Transverse colon (tissue), 4 donors: ENCODE data around the gene NEK7.

Experiments
- EP300 ChIP-seq: sonication (generic); formaldehyde crosslinking; IDR thresholded peaks from one replicate; pipeline ENCODE4 v1.6.1; 2017; ENCODE audit warnings: antibody characterized with exemption, low read depth
- POLR2A ChIP-seq: fragments of 450-650 bp; IDR thresholded peaks from one replicate; pipeline ENCODE4 v1.6.1; 2016; ENCODE audit warnings: antibody characterized with exemption, mild to moderate bottlenecking, moderate library complexity
- POLR2AphosphoS5 ChIP-seq, 3 donors: sonication (generic); formaldehyde crosslinking; IDR thresholded peaks; one replicate each; pipeline ENCODE4 v1.6.1; 2016; ENCODE audit warnings: antibody characterized with exemption in 3 of 3
- TF ChIP-seq, protein P1 (sequence below), 5 experiments: fragments of 200-600 bp in 3 of 5; fragments of 450-650 bp in 2 of 5; sonication (generic) in 3 of 5; IDR thresholded peaks; 1 replicate in 2 of 5; 2 replicates in 3 of 5; pipeline ENCODE4 v1.5.1; 2016 to 2017; ENCODE audit warnings: antibody characterized with exemption in 5 of 5, inconsistent platforms in 3 of 5, mild to moderate bottlenecking in 2 of 5, moderate library complexity in 1 of 5

DNA sequence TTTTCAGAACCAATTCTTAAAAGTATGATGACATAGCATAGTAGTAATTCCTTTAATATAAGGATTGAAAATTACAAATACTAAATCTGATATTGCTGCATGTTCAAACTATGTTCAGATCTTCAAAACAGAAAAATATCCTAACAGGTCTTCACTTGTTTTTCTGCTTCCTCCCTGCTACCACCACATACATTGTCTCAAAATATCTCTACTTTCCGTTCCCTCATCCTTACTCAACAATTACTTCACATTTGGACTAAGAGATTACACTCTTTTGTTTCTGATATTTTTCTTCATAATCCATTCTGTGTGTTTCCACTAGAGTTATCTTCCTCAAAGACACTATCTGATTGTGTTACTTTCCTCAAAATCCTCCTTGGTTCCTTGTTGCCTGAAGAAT is 125.1 kb downstream of the NEK7 start:
- TF ChIP-seq POLR2AphosphoS5 (IDR thresholded peaks at IDR 0.05) (no peak), POLR2A (no peak), EP300 (no peak)
- TF ChIP-seq, protein P1, sequence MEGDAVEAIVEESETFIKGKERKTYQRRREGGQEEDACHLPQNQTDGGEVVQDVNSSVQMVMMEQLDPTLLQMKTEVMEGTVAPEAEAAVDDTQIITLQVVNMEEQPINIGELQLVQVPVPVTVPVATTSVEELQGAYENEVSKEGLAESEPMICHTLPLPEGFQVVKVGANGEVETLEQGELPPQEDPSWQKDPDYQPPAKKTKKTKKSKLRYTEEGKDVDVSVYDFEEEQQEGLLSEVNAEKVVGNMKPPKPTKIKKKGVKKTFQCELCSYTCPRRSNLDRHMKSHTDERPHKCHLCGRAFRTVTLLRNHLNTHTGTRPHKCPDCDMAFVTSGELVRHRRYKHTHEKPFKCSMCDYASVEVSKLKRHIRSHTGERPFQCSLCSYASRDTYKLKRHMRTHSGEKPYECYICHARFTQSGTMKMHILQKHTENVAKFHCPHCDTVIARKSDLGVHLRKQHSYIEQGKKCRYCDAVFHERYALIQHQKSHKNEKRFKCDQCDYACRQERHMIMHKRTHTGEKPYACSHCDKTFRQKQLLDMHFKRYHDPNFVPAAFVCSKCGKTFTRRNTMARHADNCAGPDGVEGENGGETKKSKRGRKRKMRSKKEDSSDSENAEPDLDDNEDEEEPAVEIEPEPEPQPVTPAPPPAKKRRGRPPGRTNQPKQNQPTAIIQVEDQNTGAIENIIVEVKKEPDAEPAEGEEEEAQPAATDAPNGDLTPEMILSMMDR (IDR thresholded peaks at IDR 0.05): no peak
